Adrenal gland (tissue), 5 donors: ENCODE data around the gene SPG7.

Experiments
- CTCF ChIP-seq, 6 experiments: fragments of 450-650 bp in 4 of 6; fragments of 200-600 bp in 2 of 6; sonication (generic) in 1 of 6; IDR thresholded peaks; 1 replicate in 5 of 6; 2 replicates in 1 of 6; pipeline versions ENCODE4 v1.5.1 to v1.8.0; 2016 to 2021; ENCODE audit warnings: antibody characterized with exemption in 6 of 6, mild to moderate bottlenecking in 2 of 6, moderate library complexity in 1 of 6
- POLR2A ChIP-seq, 2 donors: fragments of 450-650 bp; IDR thresholded peaks; one replicate each; pipeline ENCODE4 v1.6.1; 2017; ENCODE audit warnings: antibody characterized with exemption in 2 of 2, mild to moderate bottlenecking in 2 of 2, moderate library complexity in 1 of 2
- donor health status: DM: no; HTN: no; CAD: no.

DNA sequence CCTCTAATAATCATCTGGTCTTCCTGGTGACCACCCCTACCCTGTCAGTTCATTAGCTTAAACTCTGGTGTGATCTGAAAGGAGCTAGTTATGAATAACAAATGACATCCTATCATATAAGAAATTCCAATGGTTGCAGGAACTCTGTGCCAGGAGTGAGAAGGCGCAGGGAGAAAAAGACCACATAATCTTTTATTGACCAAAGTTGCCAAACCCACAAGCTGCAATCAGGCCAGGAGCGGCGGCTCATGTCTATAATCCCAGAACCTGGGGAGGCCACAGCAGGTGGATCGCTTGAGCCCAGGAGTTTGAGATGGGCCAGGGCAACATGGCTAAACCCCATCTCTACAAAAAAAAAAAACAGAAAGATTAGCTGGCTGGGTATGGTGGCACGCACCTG is 41.3 kb upstream of the SPG7 start:
- TF ChIP-seq CTCF (IDR thresholded peaks at IDR 0.05): no peak
- TF ChIP-seq POLR2A (IDR thresholded peaks at IDR 0.05): no peak
